Measurements from ENCODE around the gene STON2. TPM values are rescaled to one million over a fixed set of nuclear protein-coding genes. Genes with fewer than 3 reads are reported as not detected.
"Not testable (repeated sequence)": the region's sequence is repeated elsewhere in the genome, so short reads cannot be mapped to it uniquely, and the experiment has no call there.

STON2 gene
- total RNA-seq, 1 experiment from 2014 or later, result 28.2 TPM

GRCh38 chr14:81433378-81433777, 33.3 kb upstream of the STON2 start:
- Mint-ChIP-seq H3K27ac (ENCODE audit: unreplicated experiment) (no peak overlapping the region), H3K36me3 (ENCODE audit: insufficient read depth, unreplicated experiment) (peaks cover 15% of the 10 kb centered on the region), H3K4me1 (ENCODE audit: low read depth, unreplicated experiment) (peaks cover 16% of the 10 kb centered on the region), H3K4me3 (ENCODE audit: low read depth, unreplicated experiment) (no peak overlapping the region), H3K27me3 (ENCODE audit: unreplicated experiment) (peaks cover 16% of the 10 kb centered on the region), H3K9me3 (ENCODE audit: low read depth, unreplicated experiment) (no peaks in the 10 kb centered on the region)
- no peak for TF ChIP-seq CTCF (IDR thresholded peaks at IDR 0.05; ENCODE audit: unreplicated experiment)
- no peak for DNase-seq
- intact Hi-C loops (cut with micrococcal nuclease; ENCODE audit: unreplicated experiment), result no loop called here
- CTCF ChIA-PET, result no interaction called here
- BruUV-seq (replicated peaks), result no TSS peak

- Mint-ChIP-seq H3K27ac (ENCODE audit: unreplicated experiment) (no peak overlapping the region), H3K4me1 (ENCODE audit: low read depth, unreplicated experiment) (peaks cover 15% of the 10 kb centered on the region), H3K36me3 (ENCODE audit: insufficient read depth, unreplicated experiment) (peaks cover 15% of the 10 kb centered on the region), H3K4me3 (ENCODE audit: low read depth, unreplicated experiment) (no peak overlapping the region), H3K27me3 (ENCODE audit: unreplicated experiment) (peaks cover 4% of the 10 kb centered on the region), H3K9me3 (ENCODE audit: low read depth, unreplicated experiment) (no peaks in the 10 kb centered on the region)
- CTCF ChIA-PET, result no interaction called here
- intact Hi-C loops (cut with micrococcal nuclease; ENCODE audit: unreplicated experiment), result no loop called here
- no peak for DNase-seq
- no TSS peak for BruUV-seq (replicated peaks)
- TF ChIP-seq CTCF (IDR thresholded peaks at IDR 0.05; ENCODE audit: unreplicated experiment), result no peak
Measured at GRCh38 chr14:81432219-81432661, 32.1 kb upstream of the STON2 start.

- no peaks in the 10 kb centered on the region for H3K27me3 Mint-ChIP-seq (ENCODE audit: unreplicated experiment)
- CTCF ChIA-PET, result no interaction called here
- TF ChIP-seq CTCF (IDR thresholded peaks at IDR 0.05; ENCODE audit: unreplicated experiment), result no peak
- no TSS peak for BruUV-seq (replicated peaks)
- DNase-seq, result no peak
- peaks cover 3% of the 10 kb centered on the region for H3K36me3 Mint-ChIP-seq (ENCODE audit: insufficient read depth, unreplicated experiment)
- peaks cover 6% of the 10 kb centered on the region for H3K4me1 Mint-ChIP-seq (ENCODE audit: low read depth, unreplicated experiment)
- H3K27ac Mint-ChIP-seq (ENCODE audit: unreplicated experiment), result no peak overlapping the region
- intact Hi-C loops (cut with micrococcal nuclease; ENCODE audit: unreplicated experiment), result no loop called here
- no peak overlapping the region for H3K4me3 Mint-ChIP-seq (ENCODE audit: low read depth, unreplicated experiment)
- no peaks in the 10 kb centered on the region for H3K9me3 Mint-ChIP-seq (ENCODE audit: low read depth, unreplicated experiment)
Measured at GRCh38 chr14:81430235-81430634, 30.1 kb upstream of the STON2 start.

- H3K27ac Mint-ChIP-seq (ENCODE audit: unreplicated experiment); H3K4me1 Mint-ChIP-seq (ENCODE audit: low read depth, unreplicated experiment); H3K27me3 Mint-ChIP-seq (ENCODE audit: unreplicated experiment); H3K9me3 Mint-ChIP-seq (ENCODE audit: low read depth, unreplicated experiment); DNase-seq; H3K36me3 Mint-ChIP-seq (ENCODE audit: insufficient read depth, unreplicated experiment); CTCF ChIA-PET; BruUV-seq (replicated peaks); intact Hi-C loops (cut with micrococcal nuclease; ENCODE audit: unreplicated experiment); H3K4me3 Mint-ChIP-seq (ENCODE audit: low read depth, unreplicated experiment): not testable (repeated sequence)
Measured at GRCh38 chr14:81429749-81430148, 29.6 kb upstream of the STON2 start.

GRCh38 chr14:81429028-81429427, 28.9 kb upstream of the STON2 start:
- H3K4me3 Mint-ChIP-seq (ENCODE audit: low read depth, unreplicated experiment), result no peak overlapping the region
- H3K27ac Mint-ChIP-seq (ENCODE audit: unreplicated experiment), result no peak overlapping the region
- CTCF ChIA-PET, result interaction anchor here (0.6 kb wide), 1 partner anchor 137 kb away, joined by 3 read pairs; no protein-coding TSS in a partner anchor
- no peaks in the 10 kb centered on the region for H3K36me3 Mint-ChIP-seq (ENCODE audit: insufficient read depth, unreplicated experiment)
- no peak for DNase-seq
- intact Hi-C loops (cut with micrococcal nuclease; ENCODE audit: unreplicated experiment), result no loop called here
- no peaks in the 10 kb centered on the region for H3K4me1 Mint-ChIP-seq (ENCODE audit: low read depth, unreplicated experiment)
- no peak for TF ChIP-seq CTCF (IDR thresholded peaks at IDR 0.05; ENCODE audit: unreplicated experiment)
- H3K9me3 Mint-ChIP-seq (ENCODE audit: low read depth, unreplicated experiment), result no peaks in the 10 kb centered on the region
- no peaks in the 10 kb centered on the region for H3K27me3 Mint-ChIP-seq (ENCODE audit: unreplicated experiment)
- BruUV-seq (replicated peaks), result no TSS peak

Measured in Calu3 (cell line).